Ectodermal cell (in vitro differentiated cells): ENCODE results near the gene IRX4.

Experiments
- H3K27ac ChIP-seq: 2 replicates; pipeline ENCODE4 v1.7.0; 2013; ENCODE audit warnings: mild to moderate bottlenecking, low read depth, low read length; ENCODE audit not compliant: insufficient read depth, poor library complexity, severe bottlenecking
- H3K27me3 ChIP-seq: 2 replicates; pipeline ENCODE4 v1.7.0; 2013; ENCODE audit warnings: mild to moderate bottlenecking, low read length; ENCODE audit not compliant: insufficient read depth, control insufficient read depth, poor library complexity, severe bottlenecking
- H3K36me3 ChIP-seq: one replicate; pipeline ENCODE4 v1.7.0; 2013; ENCODE audit warnings: low read length; ENCODE audit not compliant: control insufficient read depth, insufficient read depth
- H3K4me1 ChIP-seq: one replicate; pipeline ENCODE4 v1.7.0; 2013; ENCODE audit warnings: low read length; ENCODE audit not compliant: control insufficient read depth, insufficient read depth
- H3K4me3 ChIP-seq: 2 replicates; pipeline ENCODE4 v1.7.0; 2013; ENCODE audit warnings: low read depth, low read length, control low read depth; ENCODE audit not compliant: insufficient read depth
- H3K9me3 ChIP-seq: 2 replicates; pipeline ENCODE4 v1.7.0; 2013; ENCODE audit warnings: mild to moderate bottlenecking, low read length, moderate library complexity; ENCODE audit not compliant: control insufficient read depth
- WGBS, 2 experiments: methylation state at CpG; one replicate each; pipeline ENCODE4 v1.1.7; 2013; ENCODE audit warnings: missing lambda C conversion rate in 2 of 2; 5-methylcytosine and 5-hydroxymethylcytosine counted together

The IRX4 gene

GRCh38 chr5:1913578-1913977, 30.9 kb upstream of the IRX4 start:
- Histone ChIP-seq H3K4me1 (no peaks in the 10 kb centered on the region), H3K27me3 (no peaks in the 10 kb centered on the region), H3K27ac (no peak overlapping the region), H3K9me3 (no peaks in the 10 kb centered on the region), H3K4me3 (no peak overlapping the region), H3K36me3 (no peaks in the 10 kb centered on the region)
- WGBS, 2 experiments = 95 to 96% methylated on average over 15 of the region's 15 CpGs

GRCh38 chr5:1912951-1913565, 30.3 kb upstream of the IRX4 start:
- H3K27me3 ChIP-seq = no peaks in the 10 kb centered on the region
- H3K4me1 ChIP-seq = no peaks in the 10 kb centered on the region
- no peaks in the 10 kb centered on the region for H3K9me3 ChIP-seq
- H3K4me3 ChIP-seq = no peak overlapping the region
- H3K36me3 ChIP-seq = no peaks in the 10 kb centered on the region
- 93% methylated on average over 18 of the region's 18 CpGs for WGBS, 2 experiments
- no peak overlapping the region for H3K27ac ChIP-seq

DNA sequence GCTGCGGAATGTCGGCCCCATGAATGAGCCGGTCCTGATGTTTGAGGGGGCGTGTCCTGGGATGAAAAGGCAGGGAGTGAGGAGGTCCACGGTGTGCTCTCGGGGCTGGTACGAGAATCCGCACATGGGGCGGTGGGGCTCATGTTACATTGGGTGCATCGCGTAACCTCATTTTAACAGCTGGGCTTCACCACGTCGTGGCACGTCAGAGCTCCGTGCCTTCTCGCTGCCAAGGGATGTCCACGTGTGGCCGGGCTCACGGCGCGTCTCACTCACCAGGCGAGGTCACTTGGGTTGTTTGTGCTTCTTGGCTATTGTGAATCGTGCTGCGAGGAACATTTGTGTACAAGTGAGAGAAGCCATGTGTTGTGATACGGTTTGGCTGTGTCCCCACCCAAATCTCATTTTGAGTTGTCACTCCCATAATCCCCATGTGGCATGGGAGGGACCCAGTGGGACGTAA, 29.1 kb upstream of the IRX4 start:
- no peak overlapping the region for H3K27ac ChIP-seq
- no peaks in the 10 kb centered on the region for H3K36me3 ChIP-seq
- H3K4me3 ChIP-seq = no peak overlapping the region
- H3K9me3 ChIP-seq = no peaks in the 10 kb centered on the region
- no peaks in the 10 kb centered on the region for H3K27me3 ChIP-seq
- 87% methylated on average over 26 of the region's 26 CpGs for WGBS, 2 experiments
- H3K4me1 ChIP-seq = no peaks in the 10 kb centered on the region

- no peaks in the 10 kb centered on the region for H3K27me3 ChIP-seq
- H3K4me3 ChIP-seq = no peak overlapping the region
- no peak overlapping the region for H3K27ac ChIP-seq
- no peaks in the 10 kb centered on the region for H3K36me3 ChIP-seq
- WGBS, 2 experiments = 84 to 86% methylated on average over 15 of the region's 15 CpGs
- H3K4me1 ChIP-seq = no peaks in the 10 kb centered on the region
- H3K9me3 ChIP-seq = no peaks in the 10 kb centered on the region
Observed at GRCh38 chr5:1910861-1911772, 28.4 kb upstream of the IRX4 start.

DNA sequence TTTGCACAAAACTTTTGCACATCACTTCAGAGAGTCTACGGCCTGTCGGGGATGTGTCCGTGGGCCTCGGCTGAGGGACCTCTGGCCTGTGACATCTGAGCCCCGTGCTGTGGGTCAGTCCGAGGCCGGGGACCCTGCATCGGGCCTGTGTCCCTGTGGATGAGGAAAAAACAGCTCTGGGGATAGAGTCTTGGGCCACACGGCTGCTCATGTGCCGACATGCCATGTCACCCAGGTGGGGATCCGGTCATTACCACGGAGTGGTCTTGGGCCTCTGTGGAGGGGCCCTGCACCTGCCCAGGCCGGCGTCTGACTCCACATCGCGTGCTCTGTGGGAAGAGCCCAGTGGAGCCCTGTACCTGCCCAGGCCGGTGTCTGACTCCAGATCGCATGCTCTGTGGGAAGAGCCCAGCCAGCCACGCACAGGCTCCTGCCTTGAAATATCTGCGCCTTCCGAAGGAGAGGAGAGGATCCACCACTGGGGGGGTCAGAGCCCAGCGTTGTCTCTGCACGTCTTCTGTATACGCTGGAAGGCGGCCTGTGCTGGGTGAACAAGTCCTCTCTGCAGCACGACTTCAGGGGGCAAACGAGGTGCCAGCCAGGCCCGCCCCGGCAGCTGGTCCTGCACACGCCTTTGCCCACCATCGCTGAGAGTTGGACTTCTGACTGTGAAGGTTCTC, 27.5 kb upstream of the IRX4 start:
- Histone ChIP-seq H3K9me3 (no peaks in the 10 kb centered on the region), H3K4me1 (no peaks in the 10 kb centered on the region)
- 93% methylated on average over 31 of the region's 31 CpGs for WGBS, 2 experiments

GRCh38 chr5:1909346-1909985, 26.7 kb upstream of the IRX4 start:
- H3K9me3 ChIP-seq = no peaks in the 10 kb centered on the region
- no peak overlapping the region for H3K27ac ChIP-seq
- no peaks in the 10 kb centered on the region for H3K27me3 ChIP-seq
- H3K4me1 ChIP-seq = no peaks in the 10 kb centered on the region
- WGBS, 2 experiments = 94% methylated on average over 15 of the region's 15 CpGs
- no peaks in the 10 kb centered on the region for H3K36me3 ChIP-seq
- H3K4me3 ChIP-seq = no peak overlapping the region

More for the DNA sequence above, 27.5 kb upstream of the IRX4 start:
- H3K27me3 ChIP-seq = no peaks in the 10 kb centered on the region
- H3K4me3 ChIP-seq = no peak overlapping the region
- H3K36me3 ChIP-seq = no peaks in the 10 kb centered on the region
- no peak overlapping the region for H3K27ac ChIP-seq

DNA sequence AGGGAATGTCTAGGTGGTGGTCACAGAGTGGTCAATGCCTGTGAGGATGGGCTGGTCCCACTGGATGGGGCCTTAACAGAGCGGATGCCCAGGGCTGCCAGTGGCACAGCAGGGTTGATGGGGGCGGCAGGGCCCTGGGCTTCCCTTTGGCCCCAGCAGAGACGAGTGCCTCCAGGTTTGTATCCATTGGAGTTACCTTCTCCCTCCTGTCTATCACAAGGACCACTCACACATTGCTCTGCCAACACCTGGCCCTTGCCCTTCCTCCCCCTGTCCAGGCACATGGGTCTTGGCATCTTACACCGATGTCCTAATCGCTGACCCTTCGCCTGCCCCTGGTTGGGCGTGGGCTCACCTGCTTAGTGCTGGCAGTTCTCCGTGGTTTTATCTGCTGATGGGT, 26.2 kb upstream of the IRX4 start:
- Histone ChIP-seq H3K4me3 (no peak overlapping the region), H3K9me3 (no peaks in the 10 kb centered on the region), H3K36me3 (no peaks in the 10 kb centered on the region), H3K27me3 (no peaks in the 10 kb centered on the region), H3K4me1 (no peaks in the 10 kb centered on the region), H3K27ac (no peak overlapping the region)
- WGBS, 2 experiments = 94% methylated on average over 8 of the region's 8 CpGs

GRCh38 chr5:1907616-1908015, 24.9 kb upstream of the IRX4 start:
- Histone ChIP-seq H3K27me3 (no peaks in the 10 kb centered on the region), H3K27ac (no peak overlapping the region), H3K4me1 (no peaks in the 10 kb centered on the region), H3K4me3 (no peak overlapping the region), H3K9me3 (no peaks in the 10 kb centered on the region), H3K36me3 (no peaks in the 10 kb centered on the region)
- 79 to 80% methylated on average over 7 to 8 of the region's 8 CpGs for WGBS, 2 experiments

- H3K9me3 ChIP-seq = no peaks in the 10 kb centered on the region
- WGBS, 2 experiments = 100% methylated on average over 1 of the region's 1 CpG; no CpG with 5 or more reads in 1 of the 2 experiments
- H3K27me3 ChIP-seq = no peaks in the 10 kb centered on the region
- H3K4me3 ChIP-seq = no peak overlapping the region
- no peak overlapping the region for H3K27ac ChIP-seq
- H3K36me3 ChIP-seq = no peaks in the 10 kb centered on the region
- H3K4me1 ChIP-seq = no peaks in the 10 kb centered on the region
Observed at GRCh38 chr5:1905108-1905507, 22.4 kb upstream of the IRX4 start.

DNA sequence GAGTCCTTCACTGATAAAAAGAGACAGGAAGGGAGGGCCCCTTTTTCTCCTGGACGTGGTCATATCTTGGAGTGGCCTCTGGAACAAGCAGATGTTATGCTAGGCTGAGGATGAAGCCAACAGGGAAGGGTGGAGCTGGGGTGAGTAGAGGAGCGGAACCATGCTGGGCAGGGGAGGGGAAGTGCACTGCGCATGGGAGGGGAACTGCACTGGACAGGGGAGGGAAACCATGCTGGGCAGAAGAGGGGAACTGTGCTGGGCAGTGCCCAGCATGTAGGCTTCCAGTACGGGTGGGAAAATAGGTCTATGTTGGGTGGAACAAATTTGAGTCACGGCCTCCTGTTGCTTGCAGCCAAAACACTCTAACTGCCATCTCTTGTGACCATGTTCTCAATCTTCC, 19.3 kb upstream of the IRX4 start:
- Histone ChIP-seq H3K27ac (no peak overlapping the region), H3K9me3 (no peaks in the 10 kb centered on the region), H3K36me3 (no peaks in the 10 kb centered on the region), H3K27me3 (no peaks in the 10 kb centered on the region), H3K4me3 (no peak overlapping the region), H3K4me1 (no peaks in the 10 kb centered on the region)
- WGBS, 2 experiments = 92 to 93% methylated on average over 5 of the region's 5 CpGs
